22Rv1 (cell line): ENCODE data around the gene CELF4.

ENCODE experiments used
- CTCF ChIP-seq: fragments of 450-650 bp; IDR thresholded peaks from 2 replicates; pipeline ENCODE4 v1.5.1; 2017; ENCODE audit warnings: mild to moderate bottlenecking
- ZFX ChIP-seq: fragments of 450-650 bp; IDR thresholded peaks from 2 replicates; pipeline ENCODE4 v1.6.1; 2017; ENCODE audit warnings: antibody characterized with exemption, borderline replicate concordance

- no peak for TF ChIP-seq CTCF
- TF ChIP-seq ZFX, result no peak
Observed at GRCh38 chr18:37244618-37245017, 321.0 kb downstream of the CELF4 start.
